Neural progenitor cell (in vitro differentiated cells): Measurements from ENCODE around the gene MTIF3. TPM values are rescaled to one million over a fixed set of nuclear protein-coding genes. Genes with fewer than 3 reads are reported as not detected.

ENCODE experiments used
- DNase-seq: peaks from one replicate; pipeline ENCODE4 v3.0.0-alpha.2; 2016; ENCODE audit warnings: low spot score
- H2AFZ ChIP-seq: fragments of 200-600 bp; sonication (generic); replicated peaks from 2 replicates; pipeline ENCODE4 v1.6.1; 2016; ENCODE audit warnings: antibody characterized with exemption
- H3F3A ChIP-seq: fragments of 200-600 bp; sonication (generic); 2 replicates; pipeline ENCODE4 v1.6.1; 2016; ENCODE audit warnings: antibody characterized with exemption, low read depth
- H3K27ac ChIP-seq: fragments of 200-600 bp; sonication (generic); 2 replicates; pipeline ENCODE4 v1.5.1; 2016; ENCODE audit warnings: mild to moderate bottlenecking
- H3K27me3 ChIP-seq: fragments of 200-600 bp; sonication (generic); 2 replicates; pipeline ENCODE4 v1.6.1; 2016; ENCODE audit warnings: mild to moderate bottlenecking, moderate library complexity
- H3K36me3 ChIP-seq: fragments of 200-600 bp; sonication (generic); 2 replicates; pipeline ENCODE4 v1.5.1; 2016
- H3K4me1 ChIP-seq: fragments of 200-600 bp; sonication (generic); 2 replicates; pipeline ENCODE4 v1.6.1; 2016; ENCODE audit warnings: mixed run types
- H3K4me2 ChIP-seq: fragments of 200-600 bp; sonication (generic); 2 replicates; pipeline ENCODE4 v1.6.1; 2016
- H3K4me3 ChIP-seq: fragments of 200-600 bp; sonication (generic); 2 replicates; pipeline ENCODE4 v1.5.1; 2016
- H3K79me2 ChIP-seq: fragments of 200-600 bp; sonication (generic); 2 replicates; pipeline ENCODE4 v1.6.1; 2016; ENCODE audit warnings: low read depth
- H3K9ac ChIP-seq: fragments of 200-600 bp; sonication (generic); 2 replicates; pipeline ENCODE4 v1.6.1; 2016
- H3K9me3 ChIP-seq: fragments of 200-600 bp; sonication (generic); 2 replicates; pipeline ENCODE4 v1.5.1; 2016; ENCODE audit warnings: low read depth
- H4K20me1 ChIP-seq: fragments of 200-600 bp; sonication (generic); 2 replicates; pipeline ENCODE4 v1.6.1; 2016; ENCODE audit warnings: low read depth
- H3K27ac Mint-ChIP-seq: 3 replicates; pipeline ENCODE4 v1.8.0; 2021; ENCODE audit warnings: mixed read lengths
- H3K27me3 Mint-ChIP-seq: 2 replicates; pipeline ENCODE4 v1.8.0; 2022; ENCODE audit warnings: low read depth, mild to moderate bottlenecking, inconsistent platforms, moderate library complexity, mixed read lengths; ENCODE audit not compliant: insufficient read depth
- H3K36me3 Mint-ChIP-seq: 3 replicates; pipeline ENCODE4 v1.8.0; 2021; ENCODE audit warnings: mixed read lengths
- H3K4me1 Mint-ChIP-seq: 3 replicates; pipeline ENCODE4 v1.8.0; 2021; ENCODE audit warnings: mixed read lengths
- H3K4me3 Mint-ChIP-seq: 3 replicates; pipeline ENCODE4 v1.8.0; 2021; ENCODE audit warnings: mild to moderate bottlenecking, moderate library complexity, mixed read lengths
- H3K9me3 Mint-ChIP-seq: 3 replicates; pipeline ENCODE4 v1.8.0; 2020; ENCODE audit warnings: mixed read lengths
- EZH2 ChIP-seq: fragments of 200-600 bp; sonication (generic); IDR thresholded peaks from 2 replicates; pipeline ENCODE4 v1.6.1; 2017; ENCODE audit warnings: antibody characterized with exemption, mild to moderate bottlenecking, moderate library complexity
- EZH2phosphoT487 ChIP-seq: fragments of 200-600 bp; sonication (generic); IDR thresholded peaks from 2 replicates; pipeline ENCODE4 v1.6.1; 2017; ENCODE audit warnings: antibody characterized with exemption
- total RNA-seq: library from RNA; depleted of rRNA; stranded (reverse); fragments of >200 nt; gene quantifications from 2 replicates; pipeline ENCODE4 v1.2.3, GENCODE V29; 2015; ENCODE audit warnings: low replicate concordance
- TF ChIP-seq, protein P1 (sequence below): fragments of 200-600 bp; sonication (generic); IDR thresholded peaks from 2 replicates; pipeline ENCODE4 v1.5.1; 2017; ENCODE audit warnings: antibody characterized with exemption, mild to moderate bottlenecking

Gene MTIF3
- total RNA-seq, 1 donor from 2014 or later = 65.8 TPM

DNA sequence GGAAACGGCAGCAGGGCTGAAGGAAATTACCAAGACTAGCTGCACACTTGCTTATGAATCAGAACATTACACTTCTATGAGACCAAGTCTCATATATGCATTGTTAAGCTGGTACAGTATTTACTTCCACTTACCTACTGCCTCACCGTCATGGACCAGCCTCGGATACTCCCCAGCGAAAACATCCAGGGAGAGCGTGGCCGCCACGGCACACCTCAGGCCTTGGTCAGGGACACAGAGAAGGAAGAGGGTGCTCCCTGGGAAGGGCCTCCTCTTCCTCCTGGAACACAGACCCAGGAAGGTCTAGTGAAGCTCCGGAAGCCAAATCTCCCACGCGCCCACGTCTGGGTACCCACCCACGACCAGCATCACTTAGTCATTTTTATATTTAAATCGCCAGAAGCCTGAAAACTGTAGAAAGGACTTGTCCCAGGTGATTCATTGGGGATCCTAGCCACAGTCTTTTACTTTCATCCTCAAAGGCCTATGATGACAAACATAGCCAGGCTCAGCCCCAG lies 24.4 kb upstream of the MTIF3 start:
- H3K9me3 ChIP-seq = no peaks in the 10 kb centered on the region
- TF ChIP-seq, protein P1, sequence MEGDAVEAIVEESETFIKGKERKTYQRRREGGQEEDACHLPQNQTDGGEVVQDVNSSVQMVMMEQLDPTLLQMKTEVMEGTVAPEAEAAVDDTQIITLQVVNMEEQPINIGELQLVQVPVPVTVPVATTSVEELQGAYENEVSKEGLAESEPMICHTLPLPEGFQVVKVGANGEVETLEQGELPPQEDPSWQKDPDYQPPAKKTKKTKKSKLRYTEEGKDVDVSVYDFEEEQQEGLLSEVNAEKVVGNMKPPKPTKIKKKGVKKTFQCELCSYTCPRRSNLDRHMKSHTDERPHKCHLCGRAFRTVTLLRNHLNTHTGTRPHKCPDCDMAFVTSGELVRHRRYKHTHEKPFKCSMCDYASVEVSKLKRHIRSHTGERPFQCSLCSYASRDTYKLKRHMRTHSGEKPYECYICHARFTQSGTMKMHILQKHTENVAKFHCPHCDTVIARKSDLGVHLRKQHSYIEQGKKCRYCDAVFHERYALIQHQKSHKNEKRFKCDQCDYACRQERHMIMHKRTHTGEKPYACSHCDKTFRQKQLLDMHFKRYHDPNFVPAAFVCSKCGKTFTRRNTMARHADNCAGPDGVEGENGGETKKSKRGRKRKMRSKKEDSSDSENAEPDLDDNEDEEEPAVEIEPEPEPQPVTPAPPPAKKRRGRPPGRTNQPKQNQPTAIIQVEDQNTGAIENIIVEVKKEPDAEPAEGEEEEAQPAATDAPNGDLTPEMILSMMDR = no peak
- TF ChIP-seq EZH2phosphoT487 = no peak
- TF ChIP-seq EZH2 = no peak
- no peaks in the 10 kb centered on the region for H3K4me1 ChIP-seq
- H2AFZ ChIP-seq = no peak overlapping the region
- H3K27ac ChIP-seq = no peak overlapping the region
- H3K4me3 ChIP-seq = no peak overlapping the region
- H3K9ac ChIP-seq = no peak overlapping the region
- no peaks in the 10 kb centered on the region for H3K36me3 Mint-ChIP-seq
- H4K20me1 ChIP-seq = no peaks in the 10 kb centered on the region
- no peaks in the 10 kb centered on the region for H3K9me3 Mint-ChIP-seq
- no peak overlapping the region for H3K4me3 Mint-ChIP-seq
- H3K27ac Mint-ChIP-seq = no peak overlapping the region
- H3K27me3 ChIP-seq = no peaks in the 10 kb centered on the region
- H3K27me3 Mint-ChIP-seq = peaks cover 5% of the 10 kb centered on the region
- H3K36me3 ChIP-seq = no peaks in the 10 kb centered on the region
- no peaks in the 10 kb centered on the region for H3K79me2 ChIP-seq
- DNase-seq = no peak
- H3K4me1 Mint-ChIP-seq = peaks cover 3% of the 10 kb centered on the region
- H3F3A ChIP-seq = no peaks in the 10 kb centered on the region
- no peak overlapping the region for H3K4me2 ChIP-seq

DNA sequence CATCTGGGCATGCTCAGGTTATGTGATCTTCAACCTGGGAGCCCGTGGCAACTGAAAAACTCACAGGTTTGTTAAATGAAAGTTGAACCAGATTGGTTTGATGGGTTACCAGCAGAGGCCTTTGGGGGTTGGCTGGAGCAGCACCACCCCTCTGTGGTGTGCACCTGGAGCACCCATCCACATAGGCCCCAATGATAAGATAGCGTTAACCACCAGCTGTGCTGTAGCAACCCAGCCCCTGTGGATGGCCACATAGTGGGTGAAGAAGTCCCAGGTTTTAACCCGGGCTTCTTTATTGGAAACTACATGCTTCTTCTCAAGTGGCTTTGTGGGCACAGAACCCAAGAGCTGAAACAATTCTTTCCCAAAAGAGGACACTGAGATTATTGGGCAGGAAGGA lies 22.6 kb upstream of the MTIF3 start:
- Mint-ChIP-seq H3K4me1 (peaks cover 3% of the 10 kb centered on the region), H3K36me3 (peaks cover 2% of the 10 kb centered on the region), H3K27ac (no peak overlapping the region), H3K27me3 (peaks cover 3% of the 10 kb centered on the region), H3K9me3 (no peaks in the 10 kb centered on the region), H3K4me3 (no peak overlapping the region)
- TF ChIP-seq EZH2phosphoT487 = no peak
- no peak for TF ChIP-seq EZH2
- TF ChIP-seq, protein P1 = no peak
- H4K20me1 ChIP-seq = no peaks in the 10 kb centered on the region
- H3F3A ChIP-seq = no peaks in the 10 kb centered on the region
- no peak overlapping the region for H3K27ac ChIP-seq
- H3K9ac ChIP-seq = no peak overlapping the region
- no peaks in the 10 kb centered on the region for H3K9me3 ChIP-seq
- H2AFZ ChIP-seq = no peak overlapping the region
- no peaks in the 10 kb centered on the region for H3K27me3 ChIP-seq
- no peaks in the 10 kb centered on the region for H3K79me2 ChIP-seq
- no peak overlapping the region for H3K4me3 ChIP-seq
- no peak overlapping the region for H3K4me2 ChIP-seq
- H3K4me1 ChIP-seq = no peaks in the 10 kb centered on the region
- no peak for DNase-seq
- no peaks in the 10 kb centered on the region for H3K36me3 ChIP-seq

DNA sequence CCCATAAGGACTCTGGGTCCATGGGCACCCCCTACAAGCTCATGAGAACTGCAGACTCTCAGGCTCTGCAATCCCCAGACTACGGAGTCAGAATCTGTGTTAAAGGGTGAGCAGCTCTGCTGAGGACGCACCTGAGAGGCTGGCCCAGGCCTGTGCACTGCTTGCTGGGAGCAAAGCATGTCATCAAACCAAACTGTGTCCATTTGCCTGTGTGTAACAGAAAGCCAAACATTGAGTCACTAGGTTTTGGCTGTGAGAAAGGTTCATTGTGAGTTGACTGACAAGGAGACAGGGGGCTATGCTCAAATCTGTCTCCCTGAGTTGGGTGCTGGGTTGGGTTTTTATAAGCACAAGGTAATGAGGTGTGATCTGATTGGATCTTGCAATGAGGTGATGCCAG lies 22.1 kb upstream of the MTIF3 start:
- Histone ChIP-seq H4K20me1 (no peaks in the 10 kb centered on the region), H3K9me3 (no peaks in the 10 kb centered on the region), H3K9ac (no peak overlapping the region), H3K4me1 (no peaks in the 10 kb centered on the region), H3K4me2 (no peak overlapping the region), H3K27ac (no peak overlapping the region), H3F3A (no peaks in the 10 kb centered on the region), H3K27me3 (no peaks in the 10 kb centered on the region), H3K36me3 (no peaks in the 10 kb centered on the region), H3K79me2 (no peaks in the 10 kb centered on the region), H2AFZ (no peak overlapping the region), H3K4me3 (no peak overlapping the region)
- Mint-ChIP-seq H3K9me3 (no peaks in the 10 kb centered on the region), H3K27me3 (peaks cover 3% of the 10 kb centered on the region), H3K27ac (no peak overlapping the region), H3K4me1 (peaks cover 3% of the 10 kb centered on the region), H3K36me3 (peaks cover 2% of the 10 kb centered on the region), H3K4me3 (no peak overlapping the region)
- TF ChIP-seq, protein P1 = no peak
- no peak for TF ChIP-seq EZH2phosphoT487
- TF ChIP-seq EZH2 = no peak
- DNase-seq = no peak
